Measurements from ENCODE around the gene PDCL3.

DNA sequence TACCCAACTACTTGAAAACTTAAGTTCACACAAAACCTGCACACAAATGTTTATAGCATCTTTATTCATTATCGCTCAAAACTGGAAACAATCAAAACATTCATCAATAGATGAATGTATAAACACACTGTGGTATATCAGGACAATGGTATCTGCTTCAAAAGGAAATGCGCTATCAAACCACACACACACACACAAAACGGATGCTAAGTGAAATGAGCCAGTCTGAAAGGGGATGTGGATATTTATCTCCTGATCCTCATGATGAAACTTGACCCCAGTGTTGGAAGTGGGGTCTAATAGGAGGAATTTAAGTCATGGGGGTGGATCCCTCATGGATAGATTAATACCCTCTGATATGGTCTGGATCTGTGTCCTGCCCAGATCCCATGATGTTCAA is 22.0 kb downstream of the PDCL3 start:
- no peak for TF ChIP-seq SP1 (IDR thresholded peaks at IDR 0.05)
- TF ChIP-seq TARDBP (IDR thresholded peaks at IDR 0.05) = no peak
- no peak for TF ChIP-seq SUZ12 (IDR thresholded peaks at IDR 0.05)
- TF ChIP-seq CTBP1 (IDR thresholded peaks at IDR 0.05; ENCODE audit: borderline replicate concordance) = no peak
- no peak for TF ChIP-seq LEF1 (IDR thresholded peaks at IDR 0.05; ENCODE audit: borderline replicate concordance)
- no peak for TF ChIP-seq FOXA1 (IDR thresholded peaks at IDR 0.05)
- TF ChIP-seq L3MBTL2 (conservative IDR thresholded peaks at IDR 0.05) = no peak
- no peak for TF ChIP-seq NFRKB (IDR thresholded peaks at IDR 0.05)
- no peak for TF ChIP-seq ARNT (IDR thresholded peaks at IDR 0.05)
- no peak for TF ChIP-seq BHLHE40 (IDR thresholded peaks at IDR 0.05; ENCODE audit: borderline replicate concordance)
- no peak for TF ChIP-seq ELF4 (IDR thresholded peaks at IDR 0.05)
